HepG2 (cell line): ENCODE measurements around the gene PTGDS. TPM values are rescaled to one million over a fixed set of nuclear protein-coding genes. Genes with fewer than 3 reads are reported as not detected.

Experiments used
- ATAC-seq: fragments of 200-7000 bp; cut with Tn5 transposase; 3 replicates; pipeline ENCODE4 v1.9.1; 2020; ENCODE audit warnings: mild to moderate bottlenecking, moderate library complexity
- BruUV-seq: library from RNA; stranded (reverse); fragments of 400-500 nt; replicated peaks from 2 replicates; lab custom pipeline; 2021; lab: Mats Ljungman, UMichigan
- CTCF ChIA-PET: fragments of 300-600 bp; formaldehyde crosslinking; extraction: SDS; loops from one replicate; lab custom pipeline; 2021; ENCODE audit warnings: low total read pairs, inconsistent platforms, low intra/inter-chr PET ratio; lab: Yijun Ruan, JAX
- POLR2A ChIA-PET: fragments of 350-600 bp; sonication (Branson Sonifier 250); formaldehyde crosslinking; loops from one replicate; lab custom pipeline; 2020; ENCODE audit warnings: antibody characterized with exemption, inconsistent platforms; lab: Yijun Ruan, JAX
- DNase-seq: peaks from one replicate; pipeline ENCODE4 v3.0.0-alpha.2; 2015; ENCODE audit warnings: low spot score
- FAIRE-seq: peaks from 3 replicates; lab custom pipeline; 2011; peaks lifted over from hg19 to GRCh38; lab: Jason Lieb, UNC
- H2AFZ ChIP-seq: one replicate; pipeline ENCODE4 v1.6.1; 2011; ENCODE audit warnings: low read length, inconsistent platforms
- H3K27ac ChIP-seq: fragments of 300-600 bp; 3 replicates; pipeline ENCODE4 v1.8.0; 2011; ENCODE audit warnings: mixed run types, mild to moderate bottlenecking, mixed read lengths, low read length, inconsistent platforms; ENCODE audit not compliant: insufficient read depth; ENCODE audit errors: extremely low read length
- H3K27me3 ChIP-seq, 2 experiments: fragments of 200-600 bp in 1 of 2; 2 replicates in 1 of 2; 3 replicates in 1 of 2; pipeline versions ENCODE4 v1.6.0 to v1.8.0; 2011; ENCODE audit warnings: low read length in 2 of 2, mild to moderate bottlenecking in 2 of 2, moderate library complexity in 2 of 2, inconsistent platforms in 1 of 2; ENCODE audit not compliant: insufficient read depth in 2 of 2, control insufficient read depth in 1 of 2
- H3K36me3 ChIP-seq, 2 experiments: fragments of 200-600 bp in 1 of 2; replicated peaks in 1 of 2; 2 replicates in 1 of 2; 3 replicates in 1 of 2; pipeline versions ENCODE4 v1.5.1 to v1.8.0; 2011; ENCODE audit warnings: low read length in 2 of 2, inconsistent platforms in 1 of 2; ENCODE audit not compliant: insufficient read depth in 2 of 2, control insufficient read depth in 1 of 2
- H3K4me1 ChIP-seq: 2 replicates; pipeline ENCODE4 v1.5.1; 2012; ENCODE audit warnings: low read length, inconsistent platforms; ENCODE audit not compliant: insufficient read depth
- H3K4me2 ChIP-seq: 2 replicates; pipeline ENCODE4 v1.6.0; 2011; ENCODE audit warnings: low read depth, low read length, inconsistent platforms
- H3K4me3 ChIP-seq, 3 experiments: fragments of 200-600 bp in 1 of 3; sonication (generic), shearing (Covaris generic) in 1 of 3; replicated peaks in 1 of 3; 2 replicates each; pipeline ENCODE4 v1.5.1; 2011 to 2016; ENCODE audit warnings: low read length in 3 of 3, inconsistent platforms in 2 of 3, low read depth in 2 of 3, mild to moderate bottlenecking in 2 of 3, control low read depth in 1 of 3, mixed read lengths in 1 of 3; ENCODE audit not compliant: insufficient read depth in 1 of 3
- H3K79me2 ChIP-seq: one replicate; pipeline ENCODE4 v1.6.1; 2011; ENCODE audit warnings: low read length, inconsistent platforms; ENCODE audit not compliant: insufficient read depth
- H3K9ac ChIP-seq: 2 replicates; pipeline ENCODE4 v1.6.0; 2011; ENCODE audit warnings: mild to moderate bottlenecking, low read depth, low read length, inconsistent platforms; ENCODE audit not compliant: insufficient read depth
- H3K9me3 ChIP-seq: 2 replicates; pipeline ENCODE4 v1.5.1; 2012; ENCODE audit warnings: mild to moderate bottlenecking, low read length
- H4K20me1 ChIP-seq: 2 replicates; pipeline ENCODE4 v1.6.0; 2011; ENCODE audit warnings: inconsistent platforms, mild to moderate bottlenecking, low read length, moderate library complexity; ENCODE audit not compliant: insufficient read depth
- AGO1 ChIP-seq: fragments of 200-400 bp; formaldehyde crosslinking; IDR thresholded peaks from 2 replicates; pipeline ENCODE4 v1.6.1; 2017; ENCODE audit warnings: mild to moderate bottlenecking, low read depth, low read length, moderate library complexity; ENCODE audit not compliant: poor library complexity, severe bottlenecking
- MEF2D ChIP-seq: sonication (generic); formaldehyde crosslinking; IDR thresholded peaks from 2 replicates; pipeline ENCODE4 v1.5.1; 2020; ENCODE audit warnings: mild to moderate bottlenecking, missing genetic modification reagents
- MYC ChIP-seq: sonication (generic); formaldehyde crosslinking; IDR thresholded peaks from 2 replicates; pipeline ENCODE4 v1.9.0; 2021; ENCODE audit warnings: missing genetic modification reagents, borderline replicate concordance
- NFKB2 ChIP-seq: sonication (generic); formaldehyde crosslinking; IDR thresholded peaks from 2 replicates; pipeline ENCODE4 v1.4.0; 2020; ENCODE audit warnings: missing genetic modification reagents, borderline replicate concordance
- TARDBP ChIP-seq: sonication (generic); formaldehyde crosslinking; IDR thresholded peaks from 2 replicates; pipeline ENCODE4 v1.8.0; 2022; ENCODE audit warnings: mild to moderate bottlenecking, missing genetic modification reagents
- ZNF101 ChIP-seq: sonication (generic); formaldehyde crosslinking; IDR thresholded peaks from 2 replicates; pipeline ENCODE4 v1.4.0; 2020; ENCODE audit warnings: mild to moderate bottlenecking, low read depth, missing genetic modification reagents, borderline replicate concordance
- ZNF329 ChIP-seq: sonication (generic); formaldehyde crosslinking; IDR thresholded peaks from 2 replicates; pipeline ENCODE4 v1.9.0; 2021; ENCODE audit warnings: low read depth, mild to moderate bottlenecking, missing genetic modification reagents
- ZNF510 ChIP-seq: sonication (generic); formaldehyde crosslinking; IDR thresholded peaks from 2 replicates; pipeline ENCODE4 v1.4.0; 2020; ENCODE audit warnings: low read depth, mild to moderate bottlenecking, missing genetic modification reagents
- ZNF567 ChIP-seq: sonication (generic); formaldehyde crosslinking; IDR thresholded peaks from 2 replicates; pipeline ENCODE4 v1.8.1; 2023; ENCODE audit warnings: mild to moderate bottlenecking, missing genetic modification reagents, borderline replicate concordance
- WGBS: methylation state at CpG from one replicate; pipeline ENCODE4 v1.1.6; 2017; ENCODE audit warnings: low lambda C conversion rate; 5-methylcytosine and 5-hydroxymethylcytosine counted together
- in situ Hi-C: cut with HindIII; loops from 2 replicates; pipeline ENCODE4 v1.10.0; 2017; ENCODE audit warnings: low pct_unique_long_range_greater_than_20kb; ENCODE audit not compliant: extremely low pct_ligation_motif_present
- intact Hi-C: fragments of 100-400 bp; cut with micrococcal nuclease; formaldehyde crosslinking; loops from one replicate; pipeline ENCODE4 v1.10.0; 2022; ENCODE audit not compliant: unreplicated experiment
- polyA plus RNA-seq, 8 experiments: library from polyadenylated mRNA; depleted of rRNA in 3 of 8; stranded (reverse) in 7 of 8; unstranded in 1 of 8; fragments of >200 nt; fragmentation: Illumina TruSeq in 4 of 8; extraction: Trizol in 4 of 8; gene quantifications; 2 replicates each; pipeline versions ENCODE4 v1.2.1 to v1.2.3, GENCODE V29; 2011 to 2016; ENCODE audit warnings: low read depth in 4 of 8, missing spikeins in 1 of 8, mixed read lengths in 1 of 8; ENCODE audit not compliant: insufficient read depth in 1 of 8
- total RNA-seq, 5 experiments: library from RNA; depleted of rRNA; stranded (reverse); fragments of >200 nt; fragmentation: Illumina TruSeq; extraction: Trizol; gene quantifications; 2 replicates each; pipeline ENCODE4 v1.2.3, GENCODE V29; 2016; ENCODE audit warnings: low read depth in 1 of 5

The PTGDS gene
- total and polyA plus RNA-seq, 2 of the 13 experiments (the other 11 are each of a cell fraction or from before 2014, with no cell fraction given), result 0.33 to 0.50 TPM

GRCh38 chr9:136957901-136958300 lies 19.4 kb upstream of the PTGDS start:
- Histone ChIP-seq H3K79me2 (no peaks in the 10 kb centered on the region), H3K4me2 (no peak overlapping the region), H4K20me1 (no peaks in the 10 kb centered on the region), H3K9ac (no peak overlapping the region), H3K4me3 (no peak overlapping the region), H3K27ac (no peak overlapping the region), H3K9me3 (no peaks in the 10 kb centered on the region), H3K4me1 (no peaks in the 10 kb centered on the region), H2AFZ (no peak overlapping the region), H3K27me3 (peaks cover 12 to 30% of the 10 kb centered on the region in 2 experiments), H3K36me3 (no peaks in the 10 kb centered on the region)
- intact Hi-C loops (no loop called here), in situ Hi-C loops (no loop called here)
- FAIRE-seq (no peak), ATAC-seq (no peak), DNase-seq (no peak)
- TF ChIP-seq NFKB2 (CRISPR knock-in tag) (no peak), TARDBP (peak; percentile 19; the same call in 1 of the 2 replicates), ZNF567 (no peak), ZNF101 (CRISPR knock-in tag) (no peak), MYC (no peak)
- BruUV-seq, result no TSS peak
- CTCF ChIA-PET, result no interaction called here
- 74% methylated on average over 6 of the region's 6 CpGs for WGBS
- POLR2A ChIA-PET, result no interaction called here

- DNase-seq (no peak), ATAC-seq (no peak), FAIRE-seq (no peak)
- ChIA-PET CTCF (no interaction called here), POLR2A (no interaction called here)
- no peaks in the 10 kb centered on the region for H3K36me3 ChIP-seq
- H3K27me3 ChIP-seq, result peaks cover 13 to 31% of the 10 kb centered on the region in 2 experiments
- H3K4me3 ChIP-seq, result no peak overlapping the region
- intact Hi-C loops, result no loop called here
- H3K4me2 ChIP-seq, result no peak overlapping the region
- H3K4me1 ChIP-seq, result no peaks in the 10 kb centered on the region
- no peak overlapping the region for H3K27ac ChIP-seq
- no peaks in the 10 kb centered on the region for H3K79me2 ChIP-seq
- no TSS peak for BruUV-seq
- TF ChIP-seq ZNF510 (CRISPR knock-in tag) (no peak), AGO1 (peak; percentile 24), ZNF329 (peak; percentile 98), MEF2D (CRISPR knock-in tag) (no peak)
- no peak overlapping the region for H3K9ac ChIP-seq
- no peaks in the 10 kb centered on the region for H4K20me1 ChIP-seq
- H3K9me3 ChIP-seq, result no peaks in the 10 kb centered on the region
- H2AFZ ChIP-seq, result no peak overlapping the region
- in situ Hi-C loops, result no loop called here
- WGBS, result 84% methylated on average over 7 of the region's 7 CpGs
Observed at GRCh38 chr9:136958473-136958872, 18.8 kb upstream of the PTGDS start.
